SK-N-SH (cell line): ENCODE data around the gene GPRC6A. TPM values are rescaled to one million over a fixed set of nuclear protein-coding genes. Genes with fewer than 3 reads are reported as not detected.

ENCODE experiments used
- CTCF ChIA-PET: fragments of 300-600, 350-600 bp; formaldehyde crosslinking; extraction: SDS; loops from one replicate; lab custom pipeline; 2021; lab: Yijun Ruan, JAX
- POLR2A ChIA-PET: fragments of 350-600 bp; sonication (Branson Sonifier 250); formaldehyde crosslinking; extraction: SDS; loops from one replicate; lab custom pipeline; 2020; ENCODE audit warnings: antibody characterized with exemption, inconsistent platforms; lab: Yijun Ruan, JAX
- DNase-seq: peaks from one replicate; pipeline ENCODE4 v3.0.0; 2012
- H2AFZ ChIP-seq: fragments of 200-600 bp; sonication (generic); 2 replicates; pipeline ENCODE4 v1.8.1; 2016; ENCODE audit warnings: antibody characterized with exemption, mild to moderate bottlenecking, low read depth
- H3F3A ChIP-seq: fragments of 200-600 bp; sonication (generic); replicated peaks from 2 replicates; pipeline ENCODE3; 2016; ENCODE audit warnings: antibody characterized with exemption, mild to moderate bottlenecking; ENCODE audit not compliant: insufficient read depth
- H3K27ac ChIP-seq, 2 experiments: fragments of 200-500 bp in 1 of 2; fragments of 200-600 bp in 1 of 2; sonication (Bioruptor generic) in 1 of 2; sonication (generic), shearing (Covaris generic) in 1 of 2; 2 replicates each; pipeline versions ENCODE4 v1.5.1 to v1.6.1; 2014 to 2016; ENCODE audit warnings: low read depth in 2 of 2, inconsistent platforms in 1 of 2, low read length in 1 of 2, mild to moderate bottlenecking in 1 of 2, mixed read lengths in 1 of 2
- H3K27me3 ChIP-seq: fragments of 200-600 bp; sonication (generic), shearing (Covaris generic); 2 replicates; pipeline ENCODE4 v1.6.1; 2016; ENCODE audit warnings: mixed run types; ENCODE audit not compliant: insufficient read depth
- H3K36me3 ChIP-seq, 2 experiments: fragments of 200-500 bp in 1 of 2; fragments of 200-600 bp in 1 of 2; sonication (Bioruptor generic) in 1 of 2; sonication (generic) in 1 of 2; replicated peaks in 1 of 2; 2 replicates each; pipeline versions ENCODE3 to v1.5.1; 2014 to 2016; ENCODE audit warnings: low read length in 1 of 2, mild to moderate bottlenecking in 1 of 2; ENCODE audit not compliant: insufficient read depth in 2 of 2, control insufficient read depth in 1 of 2
- H3K4me1 ChIP-seq, 2 experiments: fragments of 200-500 bp in 1 of 2; fragments of 200-600 bp in 1 of 2; sonication (Bioruptor generic) in 1 of 2; sonication (generic), shearing (Covaris generic) in 1 of 2; 2 replicates each; pipeline versions ENCODE4 v1.5.1 to v1.6.1; 2014 to 2016; ENCODE audit warnings: low read depth in 1 of 2, low read length in 1 of 2, mixed run types in 1 of 2; ENCODE audit not compliant: insufficient read depth in 2 of 2, control insufficient read depth in 1 of 2
- H3K4me2 ChIP-seq: fragments of 200-600 bp; sonication (generic), shearing (Covaris generic); 2 replicates; pipeline ENCODE4 v1.6.1; 2017; ENCODE audit warnings: mixed run types
- H3K4me3 ChIP-seq, 2 experiments: fragments of 200-500 bp in 1 of 2; fragments of 200-600 bp in 1 of 2; sonication (Bioruptor generic) in 1 of 2; sonication (generic), shearing (Covaris generic) in 1 of 2; 2 replicates each; pipeline versions ENCODE4 v1.5.1 to v1.8.1; 2014 to 2016; ENCODE audit warnings: low read depth in 2 of 2, inconsistent platforms in 1 of 2, low read length in 1 of 2, mild to moderate bottlenecking in 1 of 2, mixed read lengths in 1 of 2, moderate library complexity in 1 of 2
- H3K79me2 ChIP-seq: fragments of 200-600 bp; sonication (generic); 2 replicates; pipeline ENCODE4 v1.8.1; 2017; ENCODE audit warnings: mild to moderate bottlenecking; ENCODE audit not compliant: insufficient read depth
- H3K9ac ChIP-seq: fragments of 200-600 bp; sonication (generic); 2 replicates; pipeline ENCODE4 v1.6.1; 2017; ENCODE audit warnings: mixed run types
- H3K9me2 ChIP-seq: fragments of 200-600 bp; sonication (generic); 2 replicates; pipeline ENCODE4 v1.6.1; 2017; ENCODE audit warnings: mixed run types
- H3K9me3 ChIP-seq: fragments of 200-600 bp; sonication (generic); 2 replicates; pipeline ENCODE4 v1.6.1; 2017; ENCODE audit warnings: mixed run types, mild to moderate bottlenecking, moderate library complexity
- H4K20me1 ChIP-seq: fragments of 200-600 bp; sonication (generic); 2 replicates; pipeline ENCODE4 v1.6.1; 2017; ENCODE audit warnings: mild to moderate bottlenecking, mixed run types; ENCODE audit not compliant: insufficient read depth
- CHD2 ChIP-seq: fragments of 150-350 bp; IDR thresholded peaks from 2 replicates; pipeline ENCODE4 v1.6.1; 2018; ENCODE audit warnings: low read length; ENCODE audit not compliant: partially characterized antibody
- ELF1 ChIP-seq: IDR thresholded peaks from 2 replicates; pipeline ENCODE4 v1.4.0; 2012
- EP300 ChIP-seq, 2 experiments: IDR thresholded peaks; 2 replicates each; pipeline versions ENCODE4 v1.4.0 to v1.6.1; 2012; ENCODE audit warnings: borderline replicate concordance in 1 of 2, low read depth in 1 of 2, low read length in 1 of 2
- NFIC ChIP-seq: IDR thresholded peaks from 2 replicates; pipeline ENCODE4 v1.4.0; 2012; ENCODE audit warnings: borderline replicate concordance
- RCOR1 ChIP-seq: fragments of 150-350 bp; IDR thresholded peaks from 2 replicates; pipeline ENCODE4 v1.6.1; 2017; ENCODE audit warnings: antibody characterized with exemption, low read length
- SMC3 ChIP-seq: IDR thresholded peaks from 2 replicates; pipeline ENCODE4 v1.6.1; 2012; ENCODE audit warnings: low read depth, low read length, improper control_type of control experiment
- USF1 ChIP-seq: IDR thresholded peaks from 2 replicates; pipeline ENCODE4 v1.4.0; 2012; ENCODE audit warnings: low read depth, borderline replicate concordance
- WGBS: methylation state at CpG from one replicate; pipeline ENCODE4 v1.1.6; 2017; ENCODE audit warnings: low lambda C conversion rate; 5-methylcytosine and 5-hydroxymethylcytosine counted together
- polyA plus RNA-seq, 3 experiments: library from polyadenylated mRNA; depleted of rRNA; stranded (reverse); fragments of >200 nt; gene quantifications; 2 replicates each; pipeline ENCODE4 v1.2.3, GENCODE V29; 2012
- TF ChIP-seq, protein P1 (sequence below): IDR thresholded peaks from 2 replicates; pipeline ENCODE4 v1.4.0; 2012; ENCODE audit warnings: low read depth, borderline replicate concordance

GPRC6A gene
- polyA plus RNA-seq, 1 of the 3 experiments (the other 2 are of a cell fraction) = not detected

GRCh38 chr6:116763048-116763447 lies 65.8 kb downstream of the GPRC6A start:
- ChIA-PET POLR2A (interaction anchor here (1.2 kb wide), 1 partner anchor 82 kb away, joined by 3 read pairs; the partner anchor contains the start of gene KPNA5), CTCF (interaction anchor here (1.0 to 1.3 kb wide), 2 partner anchors 13 to 15 kb away, joined by 3 to 5 read pairs; no protein-coding TSS in a partner anchor)
- H3K9me3 ChIP-seq = no peaks in the 10 kb centered on the region
- peaks cover 14% of the 10 kb centered on the region; the same call in 1 of the 2 replicates for H3K27me3 ChIP-seq
- peak; percentile 51; the same call in 1 of the 2 replicates for TF ChIP-seq RCOR1
- peak in 1 of 2 experiments; percentile 58; a peak in 1 of 4 replicates for TF ChIP-seq EP300 (IDR thresholded peaks at IDR 0.05; ENCODE audit: borderline replicate concordance in 1 of 2, low read depth in 1 of 2, low read length in 1 of 2)
- TF ChIP-seq CHD2 = peak; percentile 38
- TF ChIP-seq, protein P1, sequence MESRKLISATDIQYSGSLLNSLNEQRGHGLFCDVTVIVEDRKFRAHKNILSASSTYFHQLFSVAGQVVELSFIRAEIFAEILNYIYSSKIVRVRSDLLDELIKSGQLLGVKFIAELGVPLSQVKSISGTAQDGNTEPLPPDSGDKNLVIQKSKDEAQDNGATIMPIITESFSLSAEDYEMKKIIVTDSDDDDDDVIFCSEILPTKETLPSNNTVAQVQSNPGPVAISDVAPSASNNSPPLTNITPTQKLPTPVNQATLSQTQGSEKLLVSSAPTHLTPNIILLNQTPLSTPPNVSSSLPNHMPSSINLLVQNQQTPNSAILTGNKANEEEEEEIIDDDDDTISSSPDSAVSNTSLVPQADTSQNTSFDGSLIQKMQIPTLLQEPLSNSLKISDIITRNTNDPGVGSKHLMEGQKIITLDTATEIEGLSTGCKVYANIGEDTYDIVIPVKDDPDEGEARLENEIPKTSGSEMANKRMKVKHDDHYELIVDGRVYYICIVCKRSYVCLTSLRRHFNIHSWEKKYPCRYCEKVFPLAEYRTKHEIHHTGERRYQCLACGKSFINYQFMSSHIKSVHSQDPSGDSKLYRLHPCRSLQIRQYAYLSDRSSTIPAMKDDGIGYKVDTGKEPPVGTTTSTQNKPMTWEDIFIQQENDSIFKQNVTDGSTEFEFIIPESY = no peak
- no peak for TF ChIP-seq SMC3
- no peak for TF ChIP-seq ELF1
- H3K4me3 ChIP-seq = no peak overlapping the region
- no peak overlapping the region for H3K9ac ChIP-seq
- H2AFZ ChIP-seq = no peak overlapping the region
- H4K20me1 ChIP-seq = no peaks in the 10 kb centered on the region
- peaks cover 0 to 11% of the 10 kb centered on the region in 2 experiments; a peak in 2 of 4 replicates for H3K4me1 ChIP-seq
- peak; percentile 36 for DNase-seq
- H3K9me2 ChIP-seq = no peaks in the 10 kb centered on the region
- H3K4me2 ChIP-seq = no peak overlapping the region
- no peaks in the 10 kb centered on the region for H3K79me2 ChIP-seq
- H3K36me3 ChIP-seq = no peaks in the 10 kb centered on the region
- peak overlapping the region in 1 of 2 experiments; percentile 75; a peak in 2 of 4 replicates for H3K27ac ChIP-seq
- H3F3A ChIP-seq = no peaks in the 10 kb centered on the region

- Histone ChIP-seq H2AFZ (no peak overlapping the region), H3K9me2 (no peaks in the 10 kb centered on the region), H3K36me3 (no peaks in the 10 kb centered on the region), H3K27ac (peak overlapping the region in 1 of 2 experiments; percentile 64; a peak in 2 of 4 replicates), H3K9ac (no peak overlapping the region), H3K4me3 (no peak overlapping the region), H4K20me1 (no peaks in the 10 kb centered on the region), H3F3A (no peaks in the 10 kb centered on the region), H3K4me1 (peaks cover 0 to 11% of the 10 kb centered on the region in 2 experiments; a peak in 2 of 4 replicates), H3K79me2 (no peaks in the 10 kb centered on the region), H3K9me3 (no peaks in the 10 kb centered on the region), H3K27me3 (peaks cover 14% of the 10 kb centered on the region; the same call in 1 of the 2 replicates)
- CTCF ChIA-PET = interaction anchor here (1.6 kb wide), 1 partner anchor 13 kb away, joined by 3 read pairs; no protein-coding TSS in a partner anchor
- POLR2A ChIA-PET = no interaction called here
- 50% methylated on average over 1 of the region's 1 CpG for WGBS
- DNase-seq = no peak
- TF ChIP-seq RCOR1 = no peak
- TF ChIP-seq USF1 = no peak
- no peak for TF ChIP-seq NFIC
- TF ChIP-seq, all 33 proteins: peak for 0
- no peak overlapping the region for H3K4me2 ChIP-seq
These were observed 66.6 kb downstream of the GPRC6A start for GRCh38 chr6:116762235-116762634.
